ENCODE results near the gene TEX13B. TPM values are rescaled to one million over a fixed set of nuclear protein-coding genes. Genes with fewer than 3 reads are reported as not detected.

Gene TEX13B
- polyA plus RNA-seq, 1 of the 3 experiments (the other 2 are of a cell fraction) = not detected

DNA sequence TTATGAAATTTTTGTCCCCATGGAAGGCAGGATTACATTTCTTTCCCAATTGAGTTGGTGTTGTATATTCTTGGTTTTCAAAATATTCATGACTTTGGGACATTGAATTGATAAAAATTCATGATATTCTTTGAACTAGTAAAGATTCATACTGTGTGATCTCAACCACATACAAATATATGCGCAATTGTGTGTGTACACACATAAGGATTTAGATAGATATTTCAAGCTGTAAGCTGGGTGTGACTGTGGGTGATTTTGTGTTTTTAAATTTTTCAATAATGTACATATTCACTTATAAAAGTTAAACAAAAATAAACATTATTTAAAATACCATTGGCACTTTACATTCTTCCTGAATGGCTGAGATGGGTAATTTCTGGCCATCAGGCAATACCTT, 43.2 kb upstream of the TEX13B start:
- H3K9ac ChIP-seq = no peak overlapping the region

GRCh38 chrX:108022491-108023089, 40.4 kb upstream of the TEX13B start:
- POLR2A ChIA-PET = no interaction called here
- Histone ChIP-seq H3K9ac (no peak overlapping the region), H3K36me3 (replicated peaks in 1 of 2; ENCODE audit: control insufficient read depth in 1 of 2, insufficient read depth in 2 of 2, low read length in 1 of 2) (no peaks in the 10 kb centered on the region), H3F3A (replicated peaks; ENCODE audit: insufficient read depth) (no peaks in the 10 kb centered on the region), H3K27ac (ENCODE audit: low read depth in 2 of 2, low read length in 1 of 2) (no peak overlapping the region), H3K4me2 (no peak overlapping the region), H3K27me3 (ENCODE audit: insufficient read depth) (peaks cover 5% of the 10 kb centered on the region; the same call in 1 of the 2 replicates), H3K4me3 (ENCODE audit: low read depth in 2 of 2, low read length in 1 of 2) (no peak overlapping the region), H2AFZ (ENCODE audit: low read depth) (no peak overlapping the region), H3K79me2 (ENCODE audit: insufficient read depth) (no peaks in the 10 kb centered on the region), H3K4me1 (ENCODE audit: control insufficient read depth in 1 of 2, insufficient read depth in 2 of 2, low read depth in 1 of 2, low read length in 1 of 2) (no peaks in the 10 kb centered on the region), H4K20me1 (ENCODE audit: insufficient read depth) (no peaks in the 10 kb centered on the region; the same call in 1 of the 2 replicates), H3K9me2 (no peaks in the 10 kb centered on the region; the same call in 1 of the 2 replicates), H3K9me3 (no peaks in the 10 kb centered on the region)
- DNase-seq = no peak
- 7% methylated on average over 1 of the region's 1 CpG for WGBS (ENCODE audit: low lambda C conversion rate)
- TF ChIP-seq FOSL2 (IDR thresholded peaks at IDR 0.05; ENCODE audit: borderline replicate concordance, low read depth) (no peak), RAD21 (IDR thresholded peaks at IDR 0.05; ENCODE audit: low read length) (no peak), NFIC (IDR thresholded peaks at IDR 0.05; ENCODE audit: borderline replicate concordance) (no peak), POLR2AphosphoS5 (IDR thresholded peaks at IDR 0.05; ENCODE audit: low read depth, low read length) (no peak), JUND (IDR thresholded peaks at IDR 0.05) (no peak), GABPA (IDR thresholded peaks at IDR 0.05; ENCODE audit: low read depth) (no peak), EP300 (IDR thresholded peaks at IDR 0.05; ENCODE audit: borderline replicate concordance in 1 of 2, low read depth in 1 of 2, low read length in 1 of 2) (no peak), EZH2phosphoT487 (IDR thresholded peaks at IDR 0.05; ENCODE audit: borderline replicate concordance, low read depth) (no peak), MAX (IDR thresholded peaks at IDR 0.05; ENCODE audit: low read depth) (no peak), RCOR1 (IDR thresholded peaks at IDR 0.05; ENCODE audit: low read length) (no peak), USF1 (IDR thresholded peaks at IDR 0.05; ENCODE audit: borderline replicate concordance, low read depth) (no peak), FOXM1 (IDR thresholded peaks at IDR 0.05; ENCODE audit: low read depth) (no peak), CHD2 (IDR thresholded peaks at IDR 0.05; ENCODE audit: low read length, partially characterized antibody) (no peak)
- TF ChIP-seq, protein P1, sequence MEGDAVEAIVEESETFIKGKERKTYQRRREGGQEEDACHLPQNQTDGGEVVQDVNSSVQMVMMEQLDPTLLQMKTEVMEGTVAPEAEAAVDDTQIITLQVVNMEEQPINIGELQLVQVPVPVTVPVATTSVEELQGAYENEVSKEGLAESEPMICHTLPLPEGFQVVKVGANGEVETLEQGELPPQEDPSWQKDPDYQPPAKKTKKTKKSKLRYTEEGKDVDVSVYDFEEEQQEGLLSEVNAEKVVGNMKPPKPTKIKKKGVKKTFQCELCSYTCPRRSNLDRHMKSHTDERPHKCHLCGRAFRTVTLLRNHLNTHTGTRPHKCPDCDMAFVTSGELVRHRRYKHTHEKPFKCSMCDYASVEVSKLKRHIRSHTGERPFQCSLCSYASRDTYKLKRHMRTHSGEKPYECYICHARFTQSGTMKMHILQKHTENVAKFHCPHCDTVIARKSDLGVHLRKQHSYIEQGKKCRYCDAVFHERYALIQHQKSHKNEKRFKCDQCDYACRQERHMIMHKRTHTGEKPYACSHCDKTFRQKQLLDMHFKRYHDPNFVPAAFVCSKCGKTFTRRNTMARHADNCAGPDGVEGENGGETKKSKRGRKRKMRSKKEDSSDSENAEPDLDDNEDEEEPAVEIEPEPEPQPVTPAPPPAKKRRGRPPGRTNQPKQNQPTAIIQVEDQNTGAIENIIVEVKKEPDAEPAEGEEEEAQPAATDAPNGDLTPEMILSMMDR (IDR thresholded peaks at IDR 0.05) = no peak
- CTCF ChIA-PET = no interaction called here

More for the DNA sequence above, 43.2 kb upstream of the TEX13B start:
- Histone ChIP-seq H4K20me1 (ENCODE audit: insufficient read depth) (no peaks in the 10 kb centered on the region; the same call in 1 of the 2 replicates), H3K4me3 (ENCODE audit: low read depth in 2 of 2, low read length in 1 of 2) (no peak overlapping the region), H3K9me2 (no peaks in the 10 kb centered on the region; the same call in 1 of the 2 replicates), H3K4me1 (ENCODE audit: control insufficient read depth in 1 of 2, insufficient read depth in 2 of 2, low read depth in 1 of 2, low read length in 1 of 2) (no peaks in the 10 kb centered on the region), H3F3A (replicated peaks; ENCODE audit: insufficient read depth) (no peaks in the 10 kb centered on the region), H3K36me3 (replicated peaks in 1 of 2; ENCODE audit: control insufficient read depth in 1 of 2, insufficient read depth in 2 of 2, low read length in 1 of 2) (no peaks in the 10 kb centered on the region), H3K4me2 (no peak overlapping the region), H3K9me3 (no peaks in the 10 kb centered on the region), H3K79me2 (ENCODE audit: insufficient read depth) (no peaks in the 10 kb centered on the region), H3K27me3 (ENCODE audit: insufficient read depth) (peaks cover 5% of the 10 kb centered on the region; the same call in 1 of the 2 replicates), H3K27ac (ENCODE audit: low read depth in 2 of 2, low read length in 1 of 2) (no peak overlapping the region), H2AFZ (ENCODE audit: low read depth) (no peak overlapping the region)
- CTCF ChIA-PET = no interaction called here
- no peak for TF ChIP-seq CHD2 (IDR thresholded peaks at IDR 0.05; ENCODE audit: low read length, partially characterized antibody)
- no peak for TF ChIP-seq MXI1 (IDR thresholded peaks at IDR 0.05; ENCODE audit: low read depth, low read length)
- TF ChIP-seq ELF1 (IDR thresholded peaks at IDR 0.05) = no peak
- TF ChIP-seq YY1 (IDR thresholded peaks at IDR 0.05; ENCODE audit: low read depth) = no peak
- no peak for TF ChIP-seq MEF2A (IDR thresholded peaks at IDR 0.05; ENCODE audit: borderline replicate concordance, low read depth)
- no peak for TF ChIP-seq JUND (IDR thresholded peaks at IDR 0.05)
- no peak for TF ChIP-seq SMC3 (IDR thresholded peaks at IDR 0.05; ENCODE audit: low read depth, low read length)
- TF ChIP-seq RCOR1 (IDR thresholded peaks at IDR 0.05; ENCODE audit: low read length) = no peak
- no peak for TF ChIP-seq USF2 (IDR thresholded peaks at IDR 0.05; ENCODE audit: borderline replicate concordance, low read depth, low read length)
- TF ChIP-seq SIN3A (IDR thresholded peaks at IDR 0.05; ENCODE audit: borderline replicate concordance, low read depth, low read length) = no peak
- TF ChIP-seq TCF12 (IDR thresholded peaks at IDR 0.05) = no peak
- TF ChIP-seq FOXJ3 (CRISPR knock-in tag; IDR thresholded peaks at IDR 0.05) = no peak
- POLR2A ChIA-PET = no interaction called here
- WGBS (ENCODE audit: low lambda C conversion rate) = 23% methylated on average over 1 of the region's 1 CpG
- no peak for DNase-seq

Data from SK-N-SH (cell line).